ENCODE results near the gene KCTD3. TPM values are rescaled to one million over a fixed set of nuclear protein-coding genes. Genes with fewer than 3 reads are reported as not detected.

The KCTD3 gene
- polyA plus RNA-seq, 12 donors = 37.3 to 62.1 (median 48.8) TPM; not detected in 1

DNA sequence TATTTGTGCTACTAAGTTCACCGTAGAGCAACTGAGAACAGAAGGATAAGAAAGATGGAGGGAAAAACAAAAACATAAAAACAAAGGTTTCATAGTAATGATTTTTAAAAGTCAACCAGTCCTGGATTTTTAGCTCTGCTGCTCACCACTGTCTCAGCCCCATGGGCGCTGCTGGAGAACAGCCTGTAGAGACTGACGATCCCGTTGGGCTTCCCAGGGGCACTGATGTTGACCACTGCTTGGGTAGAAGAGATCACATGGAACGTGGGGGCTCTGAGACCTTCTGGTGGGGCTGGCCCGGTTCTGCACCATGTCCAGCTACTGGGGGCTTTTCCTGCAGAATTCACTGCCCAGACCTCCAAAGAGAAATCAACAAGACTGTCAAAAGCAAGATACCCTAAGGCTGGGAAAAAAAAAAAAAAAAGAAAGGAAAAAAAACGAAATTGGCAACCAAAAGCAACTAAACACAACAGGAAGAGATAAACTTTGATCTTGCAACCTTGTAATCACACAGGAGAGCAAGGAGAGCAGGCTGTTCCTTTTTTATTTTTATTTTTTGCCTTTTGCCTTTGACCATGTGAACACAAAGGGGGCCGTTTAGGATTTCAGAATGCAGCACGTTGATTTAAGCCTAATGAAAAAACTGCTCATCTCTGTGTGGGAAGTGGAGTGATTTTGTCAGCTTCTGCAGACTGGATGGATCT is 83.5 kb downstream of the KCTD3 start:
- no peak for DNase-seq

DNA sequence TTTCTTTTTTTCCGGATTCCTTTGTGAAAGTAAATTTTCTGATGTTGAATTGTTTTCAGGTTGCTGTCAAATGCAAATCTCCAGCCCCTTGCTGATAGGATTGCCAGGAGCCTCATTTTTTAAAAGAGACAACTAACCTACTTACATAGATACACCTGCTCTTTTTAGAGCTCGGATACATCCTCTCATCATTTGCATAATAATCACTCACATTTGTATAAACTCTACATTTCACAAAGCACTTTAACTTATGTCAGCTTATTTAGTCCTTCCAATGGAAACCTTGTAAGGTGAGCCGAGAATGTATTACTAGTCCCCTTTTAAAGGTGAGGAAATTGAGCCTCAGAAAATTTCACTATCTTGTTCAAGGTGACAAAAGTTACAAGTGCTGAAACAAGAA is 84.8 kb downstream of the KCTD3 start:
- no peak for DNase-seq

DNA sequence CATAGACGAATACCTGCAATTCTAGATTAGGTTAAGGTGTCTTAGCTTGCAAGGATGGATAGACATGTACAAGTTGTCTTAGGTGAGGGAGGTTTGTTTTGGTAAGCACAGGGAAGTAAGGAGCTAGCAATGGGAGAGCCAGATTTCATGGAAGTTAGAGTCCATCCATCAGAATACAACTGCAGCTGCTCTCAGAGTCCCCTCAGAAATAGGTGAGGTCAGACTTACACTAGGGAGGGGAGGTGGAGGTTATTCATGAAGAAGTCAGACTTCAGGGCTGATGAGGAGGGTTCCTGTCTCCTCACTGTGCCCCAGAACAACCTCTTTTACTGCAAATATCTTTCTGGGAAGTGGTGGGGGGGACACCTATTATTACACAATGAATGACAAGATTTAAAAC is 85.3 kb downstream of the KCTD3 start:
- no peak for DNase-seq

DNA sequence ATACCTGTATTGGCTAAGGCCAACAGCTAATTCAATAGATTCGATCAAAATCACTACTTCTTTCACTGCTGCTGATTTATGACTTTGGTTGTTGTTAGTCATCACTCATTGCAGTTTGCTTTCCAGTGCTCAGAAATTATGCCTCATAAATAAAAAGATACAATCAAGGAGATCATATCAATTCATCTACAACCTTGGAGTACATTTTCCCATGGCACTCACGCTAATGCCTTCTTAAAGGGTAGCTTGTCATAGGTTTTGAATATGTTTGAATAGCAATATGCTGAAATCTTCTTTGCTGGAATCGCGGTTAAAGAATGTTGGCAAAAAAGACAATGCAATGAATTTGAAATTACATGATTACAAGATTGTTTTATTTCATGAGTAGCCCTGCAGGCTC is 89.9 kb downstream of the KCTD3 start:
- no peak for DNase-seq

DNA sequence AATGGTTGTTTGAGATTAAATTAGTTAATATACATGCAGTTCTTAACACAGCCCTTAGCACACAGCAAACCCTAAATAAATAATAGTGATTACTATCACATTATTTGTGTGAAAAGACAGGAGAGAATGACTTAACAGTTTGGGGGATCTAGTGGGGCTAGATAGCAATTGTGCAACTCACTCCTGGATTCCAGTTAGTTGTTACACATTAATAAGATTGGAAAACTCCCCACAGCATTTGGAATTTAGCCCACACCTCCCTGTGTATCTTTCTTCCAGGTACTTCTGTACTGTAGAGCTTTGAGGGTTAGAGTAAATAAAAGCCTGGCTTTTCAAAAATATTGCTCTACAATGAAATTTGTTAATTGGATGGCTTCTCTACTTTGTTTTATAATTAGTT is 93.2 kb downstream of the KCTD3 start:
- DNase-seq = no peak

DNA sequence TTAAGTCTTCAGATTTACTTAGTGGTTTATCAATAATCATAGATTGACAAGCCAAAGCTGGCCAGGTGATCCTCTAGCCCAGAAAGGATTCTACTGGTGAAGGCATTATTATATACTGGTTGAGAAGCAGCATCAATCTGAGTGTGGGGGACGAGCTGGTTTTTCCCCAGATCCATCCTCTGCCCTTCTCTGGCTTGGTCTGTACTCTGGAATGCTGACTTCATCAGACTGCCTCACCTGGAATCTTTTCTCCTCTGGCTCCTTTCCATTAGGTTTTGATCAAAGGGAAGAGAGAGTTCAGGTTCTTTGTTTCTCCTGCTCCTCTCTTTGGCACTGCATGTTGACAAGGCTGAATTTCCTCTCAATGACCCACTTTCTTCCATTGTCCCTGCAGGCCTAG is 93.9 kb downstream of the KCTD3 start:
- no peak for DNase-seq

DNA sequence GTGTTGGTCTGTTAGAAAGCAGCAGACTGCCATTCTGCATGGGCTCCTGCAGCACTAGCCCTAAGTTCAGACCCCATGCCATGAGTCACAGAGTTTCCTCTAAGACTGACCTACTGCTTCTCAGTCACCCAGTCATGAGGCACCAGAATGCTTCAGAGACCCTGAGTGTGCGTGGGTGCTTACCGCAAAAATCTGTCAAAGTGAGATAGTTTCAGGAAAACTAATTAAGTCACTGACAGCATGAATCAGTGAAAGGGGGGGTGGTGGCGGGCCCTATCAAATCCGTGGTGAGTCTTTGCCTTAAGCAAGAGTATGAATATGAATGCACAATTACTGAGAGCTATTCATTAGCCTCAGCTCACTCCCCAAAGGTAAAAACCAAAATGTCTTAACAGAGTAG is 98.1 kb downstream of the KCTD3 start:
- no peak for DNase-seq

DNA sequence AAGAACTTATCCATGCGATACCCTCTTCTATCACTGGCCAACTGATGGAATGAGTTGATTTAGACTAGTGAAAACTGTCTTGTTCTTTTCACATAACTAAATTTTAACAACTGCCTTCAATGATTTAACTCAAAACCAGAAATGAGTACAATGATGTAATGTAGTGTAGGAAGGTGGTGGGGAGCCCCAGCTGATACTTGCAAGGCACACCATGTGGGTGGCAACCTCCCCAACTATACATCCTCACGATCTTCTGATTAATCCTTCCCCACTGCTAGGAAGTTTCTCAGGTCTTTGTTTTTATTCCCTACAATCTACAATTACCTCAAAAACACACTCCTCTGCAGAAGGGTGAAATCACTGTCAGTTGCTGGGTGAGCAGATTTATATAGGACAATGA is 100.7 kb downstream of the KCTD3 start:
- DNase-seq = no peak

DNA sequence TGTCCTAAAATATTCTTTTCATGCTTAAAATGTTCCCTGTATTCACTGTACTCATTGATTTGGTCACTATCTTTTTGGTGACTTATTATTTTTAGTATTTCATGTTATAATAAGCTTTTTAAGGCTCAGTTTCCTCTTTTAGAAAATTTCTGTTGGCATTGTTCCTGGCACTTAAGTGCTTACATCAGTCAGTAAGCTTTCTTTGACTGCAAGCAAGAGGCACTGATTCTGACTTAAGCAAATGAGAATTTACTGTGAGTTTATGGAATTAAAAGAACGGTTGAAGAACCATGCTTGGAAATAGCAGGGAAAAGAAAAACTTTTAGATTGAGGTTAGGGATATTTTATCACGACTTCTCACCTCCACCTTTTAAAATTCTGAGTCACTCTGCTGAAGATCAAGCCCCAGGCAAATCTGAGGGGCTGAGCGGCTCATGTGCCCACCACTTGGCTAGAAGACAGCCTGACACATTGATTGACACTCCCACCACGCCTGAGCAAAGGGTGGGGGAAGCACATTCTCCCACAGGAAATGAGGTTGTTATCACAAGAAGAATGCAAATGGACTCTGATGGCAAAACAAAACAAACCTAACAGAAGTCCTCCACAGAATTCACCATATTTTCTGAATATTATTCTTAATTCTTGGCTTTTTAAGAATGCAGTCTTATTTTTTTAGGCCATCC is 102.8 kb downstream of the KCTD3 start:
- no peak for DNase-seq

Measured in muscle of arm (tissue), 12 donors.